DMS53 treated with DMSO at 0.1 percent for 48 hours (cell line): ENCODE results near the gene SORCS3.

ENCODE experiments used
- DNase-seq: peaks from one replicate; lab custom pipeline; 2025; ENCODE audit not compliant: unreplicated experiment; lab: John Stamatoyannopoulos, UW

SORCS3 gene

GRCh38 chr10:105071980-105072379 is 430.9 kb downstream of the SORCS3 start:
- no peak for DNase-seq

- no peak for DNase-seq
Measured at GRCh38 chr10:105073999-105074398, 432.9 kb downstream of the SORCS3 start.

GRCh38 chr10:105075031-105075430 is 433.9 kb downstream of the SORCS3 start:
- DNase-seq, result no peak

GRCh38 chr10:105085980-105086379 is 444.9 kb downstream of the SORCS3 start:
- no peak for DNase-seq

- DNase-seq, result no peak
Measured at GRCh38 chr10:105094048-105094447, 453.0 kb downstream of the SORCS3 start.

GRCh38 chr10:105096316-105096715 is 455.2 kb downstream of the SORCS3 start:
- no peak for DNase-seq

- no peak for DNase-seq
Measured at GRCh38 chr10:105102977-105103376, 461.9 kb downstream of the SORCS3 start.

- DNase-seq, result no peak
Measured at GRCh38 chr10:105104297-105104696, 463.2 kb downstream of the SORCS3 start.

GRCh38 chr10:105109164-105109563 is 468.1 kb downstream of the SORCS3 start:
- DNase-seq, result no peak

- no peak for DNase-seq
Measured at GRCh38 chr10:105112862-105113261, 471.8 kb downstream of the SORCS3 start.

- no peak for DNase-seq
Measured at GRCh38 chr10:105113666-105114065, 472.6 kb downstream of the SORCS3 start.

- DNase-seq, result no peak
Measured at GRCh38 chr10:105121743-105122142, 480.7 kb downstream of the SORCS3 start.

GRCh38 chr10:105128111-105128510 is 487.0 kb downstream of the SORCS3 start:
- DNase-seq, result no peak

- no peak for DNase-seq
Measured at GRCh38 chr10:105138358-105138757, 497.3 kb downstream of the SORCS3 start.

GRCh38 chr10:105139363-105139896 is 498.3 kb downstream of the SORCS3 start:
- no peak for DNase-seq

GRCh38 chr10:105140600-105140999 is 499.5 kb downstream of the SORCS3 start:
- no peak for DNase-seq

- DNase-seq, result no peak
Measured at GRCh38 chr10:105145711-105146110, 504.6 kb downstream of the SORCS3 start.

GRCh38 chr10:105146436-105146835 is 505.3 kb downstream of the SORCS3 start:
- DNase-seq, result no peak

GRCh38 chr10:105148456-105148855 is 507.4 kb downstream of the SORCS3 start:
- no peak for DNase-seq

GRCh38 chr10:105148921-105149320 is 507.8 kb downstream of the SORCS3 start:
- DNase-seq, result no peak

GRCh38 chr10:105149371-105149891 is 508.3 kb downstream of the SORCS3 start:
- no peak for DNase-seq

- no peak for DNase-seq
Measured at GRCh38 chr10:105150259-105150880, 509.3 kb downstream of the SORCS3 start.

- no peak for DNase-seq
Measured at GRCh38 chr10:105154736-105155135, 513.6 kb downstream of the SORCS3 start.
